Trophoblast cell (in vitro differentiated cells and primary cell): ENCODE data around the gene SLC19A1.

Experiments
- DNase-seq, 2 donors: peaks; one replicate each; pipeline ENCODE4 v3.0.0-alpha.2; 2016
- H2AFZ ChIP-seq: 2 replicates; pipeline ENCODE4 v1.6.1; 2013; ENCODE audit warnings: low read length, moderate library complexity, mild to moderate bottlenecking; ENCODE audit not compliant: insufficient read depth, poor library complexity
- H2AK5ac ChIP-seq: 2 replicates; pipeline ENCODE4 v1.6.1; 2013; ENCODE audit warnings: mild to moderate bottlenecking, low read length
- H2BK120ac ChIP-seq: 2 replicates; pipeline ENCODE4 v1.6.1; 2013; ENCODE audit warnings: low read length, mild to moderate bottlenecking, moderate library complexity; ENCODE audit not compliant: insufficient read depth, poor library complexity
- H2BK12ac ChIP-seq: 2 replicates; pipeline ENCODE4 v1.6.1; 2013; ENCODE audit warnings: mild to moderate bottlenecking, low read length, moderate library complexity
- H2BK5ac ChIP-seq: 2 replicates; pipeline ENCODE4 v1.6.1; 2013; ENCODE audit warnings: low read length, low read depth, moderate library complexity, mild to moderate bottlenecking; ENCODE audit not compliant: poor library complexity
- H3K14ac ChIP-seq: 2 replicates; pipeline ENCODE4 v1.6.1; 2013; ENCODE audit warnings: mild to moderate bottlenecking, low read length
- H3K18ac ChIP-seq: 2 replicates; pipeline ENCODE4 v1.6.1; 2013; ENCODE audit warnings: mild to moderate bottlenecking, low read length
- H3K23ac ChIP-seq: 2 replicates; pipeline ENCODE4 v1.6.1; 2013; ENCODE audit warnings: low read length
- H3K27ac ChIP-seq: 2 replicates; pipeline ENCODE4 v1.5.1; 2013; ENCODE audit warnings: low read depth, mild to moderate bottlenecking, inconsistent platforms, low read length, moderate library complexity
- H3K27me3 ChIP-seq: 2 replicates; pipeline ENCODE4 v1.6.1; 2013; ENCODE audit warnings: inconsistent platforms, mild to moderate bottlenecking, low read length, moderate library complexity; ENCODE audit not compliant: insufficient read depth
- H3K36me3 ChIP-seq, 2 experiments: 1 replicate in 1 of 2; 2 replicates in 1 of 2; pipeline ENCODE4 v1.6.1; 2013; ENCODE audit warnings: low read length in 2 of 2, mild to moderate bottlenecking in 2 of 2, moderate library complexity in 1 of 2; ENCODE audit not compliant: insufficient read depth in 2 of 2, control insufficient read depth in 1 of 2
- H3K4ac ChIP-seq: 2 replicates; pipeline ENCODE4 v1.6.1; 2013; ENCODE audit warnings: low read depth, mild to moderate bottlenecking, low read length, moderate library complexity
- H3K4me1 ChIP-seq, 2 experiments: 1 replicate in 1 of 2; 2 replicates in 1 of 2; pipeline ENCODE4 v1.6.1; 2013; ENCODE audit warnings: low read length in 2 of 2, mild to moderate bottlenecking in 2 of 2, moderate library complexity in 1 of 2; ENCODE audit not compliant: insufficient read depth in 2 of 2, control insufficient read depth in 1 of 2
- H3K4me2 ChIP-seq: 2 replicates; pipeline ENCODE4 v1.6.1; 2013; ENCODE audit warnings: inconsistent platforms, mild to moderate bottlenecking, low read length, moderate library complexity
- H3K4me3 ChIP-seq: 2 replicates; pipeline ENCODE4 v1.5.1; 2013; ENCODE audit warnings: mild to moderate bottlenecking, low read depth, low read length, inconsistent platforms
- H3K79me1 ChIP-seq: one replicate; pipeline ENCODE4 v1.6.1; 2013; ENCODE audit warnings: low read length
- H3K79me2 ChIP-seq: 2 replicates; pipeline ENCODE4 v1.6.1; 2013; ENCODE audit warnings: low read length, mild to moderate bottlenecking; ENCODE audit not compliant: control insufficient read depth, insufficient read depth, poor library complexity
- H3K9ac ChIP-seq: 2 replicates; pipeline ENCODE4 v1.6.1; 2013; ENCODE audit warnings: mild to moderate bottlenecking, low read length
- H3K9me3 ChIP-seq: 2 replicates; pipeline ENCODE4 v1.6.1; 2013; ENCODE audit warnings: low read depth, mild to moderate bottlenecking, control low read depth, inconsistent platforms, low read length; ENCODE audit not compliant: insufficient read depth
- H4K12ac ChIP-seq: 2 replicates; pipeline ENCODE4 v1.6.1; 2013; ENCODE audit warnings: low read depth, mild to moderate bottlenecking, low read length, moderate library complexity
- H4K8ac ChIP-seq: 2 replicates; pipeline ENCODE4 v1.6.1; 2013; ENCODE audit warnings: low read depth, mild to moderate bottlenecking, low read length, moderate library complexity
- H4K91ac ChIP-seq: one replicate; pipeline ENCODE4 v1.6.1; 2013; ENCODE audit warnings: low read depth, mild to moderate bottlenecking, low read length, moderate library complexity
- WGBS: extraction: QIAGEN DNeasy Blood & Tissue Kit; methylation state at CpG from one replicate; pipeline ENCODE4 v1.1.7; 2013; ENCODE audit warnings: missing lambda C conversion rate; ENCODE audit not compliant: insufficient read length, insufficient coverage; ENCODE audit errors: extremely low coverage; 5-methylcytosine and 5-hydroxymethylcytosine counted together

Gene SLC19A1

GRCh38 chr21:45453308-45453950, 88.8 kb downstream of the SLC19A1 start:
- Histone ChIP-seq H3K4me3 (no peak overlapping the region), H3K9me3 (no peaks in the 10 kb centered on the region), H4K8ac (no peak overlapping the region), H4K91ac (no peak overlapping the region), H2AFZ (no peak overlapping the region), H2BK120ac (no peak overlapping the region), H3K18ac (no peak overlapping the region), H3K4me2 (no peak overlapping the region), H3K79me2 (no peaks in the 10 kb centered on the region), H3K27me3 (no peaks in the 10 kb centered on the region), H3K9ac (no peak overlapping the region), H2AK5ac (no peak overlapping the region), H3K36me3 (peaks cover 19 to 25% of the 10 kb centered on the region in 2 experiments), H3K4me1 (peaks cover 2 to 12% of the 10 kb centered on the region in 2 experiments), H3K23ac (no peak overlapping the region), H2BK5ac (no peak overlapping the region), H3K79me1 (no peaks in the 10 kb centered on the region), H3K27ac (no peak overlapping the region), H4K12ac (no peak overlapping the region), H3K14ac (no peak overlapping the region), H3K4ac (no peak overlapping the region), H2BK12ac (no peak overlapping the region)
- DNase-seq, result no peak
- no CpG with 5 or more reads among the region's 13 CpGs for WGBS

- Histone ChIP-seq H4K12ac (no peak overlapping the region), H2BK120ac (no peak overlapping the region), H3K14ac (no peak overlapping the region), H2BK12ac (no peak overlapping the region), H3K4me3 (no peak overlapping the region), H3K36me3 (peaks cover 19 to 29% of the 10 kb centered on the region in 2 experiments), H2AK5ac (no peak overlapping the region), H3K9ac (no peak overlapping the region), H3K79me1 (no peaks in the 10 kb centered on the region), H2AFZ (no peak overlapping the region), H3K4ac (no peak overlapping the region), H3K79me2 (no peaks in the 10 kb centered on the region), H3K4me1 (peaks cover 2 to 15% of the 10 kb centered on the region in 2 experiments), H3K9me3 (no peaks in the 10 kb centered on the region), H3K18ac (no peak overlapping the region), H2BK5ac (no peak overlapping the region), H3K27me3 (no peaks in the 10 kb centered on the region), H3K23ac (no peak overlapping the region), H3K27ac (no peak overlapping the region), H3K4me2 (no peak overlapping the region), H4K91ac (no peak overlapping the region), H4K8ac (no peak overlapping the region)
- WGBS, result no CpG with 5 or more reads among the region's 7 CpGs
- DNase-seq, result no peak
Observed at GRCh38 chr21:45452696-45453307, 89.4 kb downstream of the SLC19A1 start.

- H3K4me1 ChIP-seq, result peaks cover 2 to 15% of the 10 kb centered on the region in 2 experiments
- H3K27ac ChIP-seq, result no peak overlapping the region
- no peak overlapping the region for H2AK5ac ChIP-seq
- H2AFZ ChIP-seq, result no peak overlapping the region
- no peak overlapping the region for H3K14ac ChIP-seq
- no peak overlapping the region for H3K18ac ChIP-seq
- WGBS, result no CpG with 5 or more reads among the region's 12 CpGs
- H4K12ac ChIP-seq, result no peak overlapping the region
- no peaks in the 10 kb centered on the region for H3K79me1 ChIP-seq
- no peak overlapping the region for H3K4ac ChIP-seq
- no peak for DNase-seq
- H3K27me3 ChIP-seq, result no peaks in the 10 kb centered on the region
- H4K91ac ChIP-seq, result no peak overlapping the region
- H3K23ac ChIP-seq, result no peak overlapping the region
- H3K9ac ChIP-seq, result no peak overlapping the region
- peaks cover 1% of the 10 kb centered on the region for H3K9me3 ChIP-seq
- no peak overlapping the region for H4K8ac ChIP-seq
- no peak overlapping the region for H3K4me3 ChIP-seq
- no peaks in the 10 kb centered on the region for H3K79me2 ChIP-seq
- no peak overlapping the region for H2BK12ac ChIP-seq
- H3K4me2 ChIP-seq, result no peak overlapping the region
- H2BK120ac ChIP-seq, result no peak overlapping the region
- peaks cover 14 to 22% of the 10 kb centered on the region in 2 experiments for H3K36me3 ChIP-seq
- H2BK5ac ChIP-seq, result no peak overlapping the region
Observed at GRCh38 chr21:45451771-45452182, 90.5 kb downstream of the SLC19A1 start.

GRCh38 chr21:45451091-45451740, 91.0 kb downstream of the SLC19A1 start:
- Histone ChIP-seq H3K27me3 (no peaks in the 10 kb centered on the region), H3K23ac (no peak overlapping the region), H3K79me2 (no peaks in the 10 kb centered on the region), H3K79me1 (no peaks in the 10 kb centered on the region), H3K27ac (no peak overlapping the region), H3K18ac (no peak overlapping the region), H2BK5ac (no peak overlapping the region), H4K91ac (no peak overlapping the region), H2AK5ac (no peak overlapping the region), H3K4me1 (peaks cover 2 to 15% of the 10 kb centered on the region in 2 experiments), H3K4me2 (no peak overlapping the region), H2BK12ac (no peak overlapping the region), H3K9ac (no peak overlapping the region), H4K12ac (no peak overlapping the region), H4K8ac (no peak overlapping the region), H2BK120ac (no peak overlapping the region), H3K9me3 (peaks cover 1% of the 10 kb centered on the region), H3K14ac (no peak overlapping the region), H3K36me3 (peaks cover 14 to 18% of the 10 kb centered on the region in 2 experiments), H3K4me3 (no peak overlapping the region), H3K4ac (no peak overlapping the region), H2AFZ (no peak overlapping the region)
- DNase-seq, result no peak
- WGBS, result no CpG with 5 or more reads among the region's 20 CpGs
